Lower leg skin (tissue), 3 donors: ENCODE results near the gene CD2AP.
"Not testable (repeated sequence)": the region's sequence is repeated elsewhere in the genome, so short reads cannot be mapped to it uniquely, and the experiment has no call there.

Experiments used
- POLR2A ChIP-seq, 2 donors: fragments of 450-650 bp; IDR thresholded peaks; one replicate each; pipeline ENCODE4 v1.6.1; 2016 to 2017; ENCODE audit warnings: antibody characterized with exemption in 2 of 2, mild to moderate bottlenecking in 1 of 2, moderate library complexity in 1 of 2
- TF ChIP-seq, protein P1 (sequence below), 3 donors: fragments of 450-650 bp; IDR thresholded peaks; one replicate each; pipeline ENCODE4 v1.5.1; 2016; ENCODE audit warnings: antibody characterized with exemption in 3 of 3, mild to moderate bottlenecking in 3 of 3, moderate library complexity in 2 of 3

- TF ChIP-seq, protein P1, sequence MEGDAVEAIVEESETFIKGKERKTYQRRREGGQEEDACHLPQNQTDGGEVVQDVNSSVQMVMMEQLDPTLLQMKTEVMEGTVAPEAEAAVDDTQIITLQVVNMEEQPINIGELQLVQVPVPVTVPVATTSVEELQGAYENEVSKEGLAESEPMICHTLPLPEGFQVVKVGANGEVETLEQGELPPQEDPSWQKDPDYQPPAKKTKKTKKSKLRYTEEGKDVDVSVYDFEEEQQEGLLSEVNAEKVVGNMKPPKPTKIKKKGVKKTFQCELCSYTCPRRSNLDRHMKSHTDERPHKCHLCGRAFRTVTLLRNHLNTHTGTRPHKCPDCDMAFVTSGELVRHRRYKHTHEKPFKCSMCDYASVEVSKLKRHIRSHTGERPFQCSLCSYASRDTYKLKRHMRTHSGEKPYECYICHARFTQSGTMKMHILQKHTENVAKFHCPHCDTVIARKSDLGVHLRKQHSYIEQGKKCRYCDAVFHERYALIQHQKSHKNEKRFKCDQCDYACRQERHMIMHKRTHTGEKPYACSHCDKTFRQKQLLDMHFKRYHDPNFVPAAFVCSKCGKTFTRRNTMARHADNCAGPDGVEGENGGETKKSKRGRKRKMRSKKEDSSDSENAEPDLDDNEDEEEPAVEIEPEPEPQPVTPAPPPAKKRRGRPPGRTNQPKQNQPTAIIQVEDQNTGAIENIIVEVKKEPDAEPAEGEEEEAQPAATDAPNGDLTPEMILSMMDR (IDR thresholded peaks at IDR 0.05): not testable (repeated sequence)
- not testable (repeated sequence) for TF ChIP-seq POLR2A (IDR thresholded peaks at IDR 0.05)
Measured at GRCh38 chr6:47556459-47556858, 78.9 kb downstream of the CD2AP start.
